Fibroblast of the aortic adventitia (primary cell): ENCODE measurements around the gene FBXL13. TPM values are rescaled to one million over a fixed set of nuclear protein-coding genes. Genes with fewer than 3 reads are reported as not detected.

ENCODE experiments used
- DNase-seq: peaks from one replicate; pipeline ENCODE4 v3.0.0-alpha.2; 2010; ENCODE audit warnings: low read depth
- H3K4me3 ChIP-seq: 2 replicates; pipeline ENCODE4 v1.5.1; 2011; ENCODE audit warnings: low read depth, mild to moderate bottlenecking, control low read depth, low read length, moderate library complexity
- total RNA-seq: library from RNA; depleted of rRNA; stranded (reverse); fragments of >200 nt; gene quantifications from 2 replicates; pipeline ENCODE4 v1.2.3, GENCODE V29; 2012; ENCODE audit warnings: low replicate concordance
- TF ChIP-seq, protein P1 (sequence below): IDR thresholded peaks from 2 replicates; pipeline ENCODE4 v1.5.1; 2011; ENCODE audit warnings: mild to moderate bottlenecking, low read length, control low read depth, inconsistent platforms; ENCODE audit not compliant: insufficient read depth

FBXL13 gene
- total RNA-seq, 1 donor, result 3.4 TPM

DNA sequence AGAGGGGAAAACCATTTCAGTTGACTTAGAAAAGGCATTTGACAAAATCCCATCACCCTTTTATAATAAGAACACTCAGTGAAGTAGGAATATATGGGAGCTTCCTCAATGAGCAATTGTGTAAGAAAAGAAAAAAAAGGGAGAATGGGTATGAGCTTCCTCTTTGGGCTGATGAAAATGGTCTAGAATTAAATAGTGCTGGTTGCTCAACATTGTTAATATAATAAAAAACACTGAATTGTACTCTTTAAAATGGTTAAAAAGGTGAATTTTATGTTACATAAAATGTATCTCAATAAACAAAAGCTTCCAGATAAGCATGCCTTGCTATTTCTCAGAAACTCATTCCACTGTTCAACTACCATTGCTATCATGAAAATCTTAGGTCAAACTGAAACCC is 121.2 kb downstream of the FBXL13 start:
- no peak for DNase-seq
- TF ChIP-seq, protein P1, sequence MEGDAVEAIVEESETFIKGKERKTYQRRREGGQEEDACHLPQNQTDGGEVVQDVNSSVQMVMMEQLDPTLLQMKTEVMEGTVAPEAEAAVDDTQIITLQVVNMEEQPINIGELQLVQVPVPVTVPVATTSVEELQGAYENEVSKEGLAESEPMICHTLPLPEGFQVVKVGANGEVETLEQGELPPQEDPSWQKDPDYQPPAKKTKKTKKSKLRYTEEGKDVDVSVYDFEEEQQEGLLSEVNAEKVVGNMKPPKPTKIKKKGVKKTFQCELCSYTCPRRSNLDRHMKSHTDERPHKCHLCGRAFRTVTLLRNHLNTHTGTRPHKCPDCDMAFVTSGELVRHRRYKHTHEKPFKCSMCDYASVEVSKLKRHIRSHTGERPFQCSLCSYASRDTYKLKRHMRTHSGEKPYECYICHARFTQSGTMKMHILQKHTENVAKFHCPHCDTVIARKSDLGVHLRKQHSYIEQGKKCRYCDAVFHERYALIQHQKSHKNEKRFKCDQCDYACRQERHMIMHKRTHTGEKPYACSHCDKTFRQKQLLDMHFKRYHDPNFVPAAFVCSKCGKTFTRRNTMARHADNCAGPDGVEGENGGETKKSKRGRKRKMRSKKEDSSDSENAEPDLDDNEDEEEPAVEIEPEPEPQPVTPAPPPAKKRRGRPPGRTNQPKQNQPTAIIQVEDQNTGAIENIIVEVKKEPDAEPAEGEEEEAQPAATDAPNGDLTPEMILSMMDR, result no peak
- no peak overlapping the region for H3K4me3 ChIP-seq

DNA sequence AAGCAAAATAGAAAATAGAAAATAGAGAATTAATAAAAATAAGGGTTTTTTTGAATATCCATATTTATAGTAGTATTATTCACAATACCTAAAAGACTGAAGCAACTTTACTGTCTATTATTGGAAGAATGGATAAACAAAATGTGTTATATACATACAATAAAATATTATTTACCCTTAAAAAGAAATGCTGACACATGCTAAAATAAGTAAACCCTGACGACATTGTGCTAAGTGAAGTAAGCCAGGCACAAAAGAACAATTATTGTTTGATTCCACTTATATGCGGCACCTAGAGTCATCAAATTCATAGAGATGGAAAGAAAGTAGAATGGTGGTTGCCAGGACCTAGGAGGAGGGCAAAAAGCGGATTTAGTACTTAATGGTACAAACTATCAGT is 122.8 kb downstream of the FBXL13 start:
- no peak for DNase-seq
- TF ChIP-seq, protein P1, result no peak
- H3K4me3 ChIP-seq, result no peak overlapping the region

DNA sequence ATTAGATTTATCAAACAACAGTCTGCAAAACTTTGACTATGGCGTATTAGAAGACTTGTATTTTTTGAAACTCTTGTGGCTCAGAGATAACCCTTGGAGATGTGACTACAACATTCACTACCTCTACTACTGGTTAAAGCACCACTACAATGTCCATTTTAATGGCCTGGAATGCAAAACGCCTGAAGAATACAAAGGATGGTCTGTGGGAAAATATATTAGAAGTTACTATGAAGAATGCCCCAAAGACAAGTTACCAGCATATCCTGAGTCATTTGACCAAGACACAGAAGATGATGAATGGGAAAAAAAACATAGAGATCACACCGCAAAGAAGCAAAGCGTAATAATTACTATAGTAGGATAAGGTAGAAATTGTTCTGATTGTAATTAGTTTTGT is 130.4 kb downstream of the FBXL13 start:
- TF ChIP-seq, protein P1, result no peak
- no peak for DNase-seq
- H3K4me3 ChIP-seq, result no peak overlapping the region

DNA sequence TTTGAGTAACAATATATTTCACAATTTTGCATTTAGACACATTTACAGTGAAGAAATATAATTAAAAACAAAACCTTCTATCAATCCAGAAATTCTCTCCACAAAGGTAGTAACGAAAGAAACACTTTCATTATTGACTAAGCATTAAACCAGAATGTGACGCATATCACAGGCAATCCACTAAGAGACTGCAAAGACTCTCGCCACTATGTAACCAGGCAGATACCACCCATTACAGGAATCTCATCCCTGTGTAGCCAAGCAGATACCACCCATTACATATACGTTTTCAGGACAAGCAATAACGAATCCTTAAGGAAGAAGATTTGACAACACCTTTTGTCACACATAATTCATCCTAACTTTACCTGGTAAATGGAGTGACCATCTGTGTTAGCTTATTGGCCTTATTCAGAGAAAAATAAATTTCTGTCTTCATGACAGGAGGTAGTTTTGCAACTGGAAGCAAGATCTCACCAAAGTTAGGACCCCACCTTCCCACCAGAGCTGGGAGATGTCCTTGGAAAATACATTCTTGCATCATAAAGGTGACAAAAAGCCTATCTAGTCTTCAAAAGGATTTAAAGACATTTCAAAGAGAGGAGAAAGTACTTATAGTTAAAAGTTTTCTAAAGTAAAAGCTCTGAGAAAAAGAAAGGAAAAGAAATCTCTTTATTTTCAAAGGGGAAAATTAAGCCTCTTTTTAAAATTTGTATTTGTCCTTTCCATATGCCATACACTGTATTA is 131.0 kb downstream of the FBXL13 start:
- no peak for DNase-seq
- no peak overlapping the region for H3K4me3 ChIP-seq
- TF ChIP-seq, protein P1, result no peak

DNA sequence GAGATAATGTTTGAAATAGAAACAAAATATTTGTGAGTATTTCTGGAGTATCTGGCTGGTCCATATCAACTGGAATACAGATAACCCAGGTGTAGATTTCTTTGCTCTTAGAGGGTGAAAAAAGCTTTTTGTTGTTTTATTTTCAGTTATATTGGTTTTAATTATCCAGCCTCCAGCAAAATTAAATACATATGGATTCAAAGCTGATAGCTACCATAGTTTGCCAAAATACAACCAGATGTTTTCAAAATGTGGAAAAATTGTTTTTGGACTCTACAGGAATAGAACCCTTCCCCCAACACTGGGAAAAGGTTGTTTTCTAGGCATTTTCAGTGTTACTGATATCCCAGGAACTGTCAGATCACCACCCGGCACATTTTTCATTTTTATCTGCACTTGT is 131.7 kb downstream of the FBXL13 start:
- TF ChIP-seq, protein P1, result no peak
- no peak overlapping the region for H3K4me3 ChIP-seq
- peak; percentile 38 for DNase-seq

DNA sequence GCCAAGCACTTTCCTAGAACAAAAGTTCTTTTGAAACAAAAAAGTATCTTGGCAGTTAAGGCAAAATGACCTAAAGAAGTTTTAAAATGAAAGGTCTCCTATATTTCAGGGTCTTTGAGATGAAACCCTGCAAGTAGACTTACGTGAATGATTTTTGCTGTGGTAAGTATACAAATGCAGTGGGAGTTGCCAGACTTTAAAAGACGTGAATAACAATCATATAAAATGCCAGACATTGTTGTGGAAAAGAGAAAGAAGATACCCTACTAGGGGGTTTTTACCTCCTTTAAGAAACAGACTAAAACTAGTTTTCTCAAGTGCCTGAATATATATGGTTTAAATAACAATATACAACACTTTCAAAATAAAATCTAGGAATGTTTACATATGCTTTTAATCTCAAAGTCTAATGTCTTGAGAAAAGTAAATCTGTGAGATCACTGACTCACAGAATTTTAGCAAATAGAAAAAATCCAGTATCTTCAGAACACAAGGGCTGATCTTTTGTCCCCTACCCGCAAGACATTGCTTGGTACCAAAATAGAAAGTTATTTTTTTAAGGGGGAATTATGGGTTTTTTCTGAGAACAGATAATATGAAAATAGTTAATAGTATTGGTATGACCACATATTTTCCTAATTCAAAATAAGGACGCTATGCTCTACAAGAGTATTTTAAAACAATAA is 132.3 kb downstream of the FBXL13 start:
- peak; percentile 58 for DNase-seq
- TF ChIP-seq, protein P1, result no peak
- no peak overlapping the region for H3K4me3 ChIP-seq
